Measurements from ENCODE around the gene IBA57.

GRCh38 chr1:228154021-228154669 is 11.5 kb upstream of the IBA57 start:
- no peak for TF ChIP-seq CTCF (IDR thresholded peaks at IDR 0.05)
- no peak for TF ChIP-seq POLR2A (IDR thresholded peaks at IDR 0.05)

All from Peyer's patch (tissue), 4 donors.